GM12878 (cell line): ENCODE results near the gene DDX23. TPM values are rescaled to one million over a fixed set of nuclear protein-coding genes. Genes with fewer than 3 reads are reported as not detected.

Experiments
- ATAC-seq: fragments of 200-7000 bp; cut with Tn5 transposase; 3 replicates; pipeline ENCODE4 v1.9.1; 2020; ENCODE audit warnings: mild to moderate bottlenecking, moderate library complexity
- BruUV-seq: library from RNA; stranded (reverse); fragments of 400-500 nt; replicated peaks from 2 replicates; lab custom pipeline; 2021; lab: Mats Ljungman, UMichigan
- CTCF ChIA-PET: fragments of 300-600 bp; sonication (Branson Sonifier 250); formaldehyde crosslinking; extraction: SDS; loops from one replicate; lab custom pipeline; 2021; ENCODE audit warnings: inconsistent platforms; lab: Yijun Ruan, JAX
- POLR2A ChIA-PET: fragments of 350-600 bp; formaldehyde crosslinking; extraction: SDS; loops from one replicate; lab custom pipeline; 2021; ENCODE audit warnings: inconsistent platforms; lab: Charles Lee
- RAD21 ChIA-PET: fragments of 300-600 bp; sonication (Branson Sonifier 250); formaldehyde crosslinking; loops from one replicate; lab custom pipeline; 2023; ENCODE audit warnings: antibody characterized with exemption; ENCODE audit not compliant: unreplicated experiment; lab: Charles Lee
- SMC1A ChIA-PET: fragments of 300-600 bp; sonication (Branson Sonifier 250); formaldehyde crosslinking; loops from one replicate; lab custom pipeline; 2023; ENCODE audit not compliant: unreplicated experiment, uncharacterized antibody; lab: Charles Lee
- DNase-seq: peaks from one replicate; pipeline ENCODE4 v3.0.0-alpha.2; 2011; ENCODE audit warnings: low read depth, low spot score
- FAIRE-seq: peaks from 3 replicates; lab custom pipeline; 2011; peaks lifted over from hg19 to GRCh38; lab: Jason Lieb, UNC
- H2AFZ ChIP-seq: 2 replicates; pipeline ENCODE4 v1.6.0; 2011; ENCODE audit warnings: low read depth, low read length, control low read depth; ENCODE audit not compliant: control insufficient read depth
- H3K27ac ChIP-seq: 2 replicates; pipeline ENCODE4 v1.5.1; 2011; ENCODE audit warnings: control low read depth; ENCODE audit not compliant: control insufficient read depth, insufficient read depth
- H3K27me3 ChIP-seq, 2 experiments: replicated peaks in 1 of 2; 2 replicates each; pipeline versions ENCODE4 v1.6.0 to v1.6.1; 2011; ENCODE audit warnings: low read length in 1 of 2; ENCODE audit not compliant: control insufficient read depth in 2 of 2, insufficient read depth in 2 of 2
- H3K36me3 ChIP-seq, 2 experiments: 2 replicates each; pipeline ENCODE4 v1.5.1; 2011; ENCODE audit warnings: low read length in 1 of 2; ENCODE audit not compliant: control insufficient read depth in 2 of 2, insufficient read depth in 2 of 2
- H3K4me1 ChIP-seq: 2 replicates; pipeline ENCODE4 v1.6.1; 2011; ENCODE audit warnings: mild to moderate bottlenecking, low read length, moderate library complexity, mixed read lengths; ENCODE audit not compliant: control insufficient read depth, insufficient read depth
- H3K4me2 ChIP-seq: 2 replicates; pipeline ENCODE4 v1.6.0; 2011; ENCODE audit warnings: control low read depth; ENCODE audit not compliant: control insufficient read depth, insufficient read depth
- H3K4me3 ChIP-seq: fragments of 200-600 bp; sonication (generic); 2 replicates; pipeline ENCODE4 v1.5.1; 2016
- H3K79me2 ChIP-seq: 2 replicates; pipeline ENCODE4 v1.6.0; 2011; ENCODE audit warnings: low read length; ENCODE audit not compliant: control insufficient read depth, insufficient read depth
- H3K9ac ChIP-seq: 2 replicates; pipeline ENCODE4 v1.8.0; 2011; ENCODE audit warnings: low read length, control low read depth, mixed read lengths; ENCODE audit not compliant: control insufficient read depth, insufficient read depth
- H3K9me3 ChIP-seq: replicated peaks from 3 replicates; pipeline ENCODE4 v1.5.1; 2011; ENCODE audit warnings: mild to moderate bottlenecking, low read length; ENCODE audit not compliant: control insufficient read depth, insufficient read depth
- H4K20me1 ChIP-seq: 2 replicates; pipeline ENCODE4 v1.6.0; 2011; ENCODE audit not compliant: control insufficient read depth, insufficient read depth
- BHLHE40 ChIP-seq, 2 experiments: fragments of 450-650 bp in 1 of 2; IDR thresholded peaks; 2 replicates each; pipeline ENCODE4 v1.6.1; 2011 to 2017; ENCODE audit warnings: low read depth in 2 of 2, borderline replicate concordance in 1 of 2, improper control_type of control experiment in 1 of 2, low read length in 1 of 2, mild to moderate bottlenecking in 1 of 2
- FOXK2 ChIP-seq: fragments of 450-650 bp; IDR thresholded peaks from 2 replicates; pipeline ENCODE4 v1.6.1; 2017; ENCODE audit warnings: mild to moderate bottlenecking, moderate library complexity
- IRF4 ChIP-seq: IDR thresholded peaks from 2 replicates; pipeline ENCODE4 v1.6.1; 2011; ENCODE audit warnings: low read depth, low read length
- MXI1 ChIP-seq: fragments of 150-350 bp; IDR thresholded peaks from 2 replicates; pipeline ENCODE4 v1.6.1; 2011; ENCODE audit warnings: low read depth, mild to moderate bottlenecking, inconsistent platforms, low read length, improper control_type of control experiment
- RFX5 ChIP-seq: IDR thresholded peaks from 2 replicates; pipeline ENCODE4 v1.6.1; 2011; ENCODE audit warnings: low read depth, low read length, improper control_type of control experiment
- SRF ChIP-seq, 2 experiments: IDR thresholded peaks; 2 replicates each; pipeline ENCODE4 v1.6.1; 2011; ENCODE audit warnings: low read depth in 2 of 2, low read length in 2 of 2, mild to moderate bottlenecking in 1 of 2, moderate library complexity in 1 of 2
- TAF1 ChIP-seq: IDR thresholded peaks from 2 replicates; pipeline ENCODE4 v1.6.1; 2011; ENCODE audit warnings: mild to moderate bottlenecking, low read depth, low read length, borderline replicate concordance
- WGBS: methylation state at CpG from one replicate; pipeline ENCODE4 v1.1.6; 2016; ENCODE audit warnings: low lambda C conversion rate; ENCODE audit not compliant: insufficient replicate concordance, insufficient coverage; ENCODE audit errors: missing lambda C conversion rate; 5-methylcytosine and 5-hydroxymethylcytosine counted together
- in situ Hi-C: fragments of 300-500 bp; cut with MboI; formaldehyde crosslinking; loops from 9 replicates; pipeline ENCODE4 v1.14.3; 2018; ENCODE audit warnings: mixed read lengths
- intact Hi-C: fragments of 100-400 bp; cut with micrococcal nuclease; formaldehyde crosslinking; loops from one replicate; pipeline ENCODE4 v1.14.2; 2022; ENCODE audit not compliant: unreplicated experiment
- polyA plus RNA-seq, 11 experiments: library from polyadenylated mRNA; depleted of rRNA in 4 of 11; unstranded in 6 of 11; stranded (reverse) in 5 of 11; fragments of >200 nt; fragmentation: Nextera tagmentation in 4 of 11; fragmentation: Illumina TruSeq in 1 of 11; extraction: Ambion mirVana in 4 of 11; extraction: Trizol in 1 of 11; gene quantifications; 1 replicate in 1 of 11; 2 replicates in 10 of 11; pipeline versions ENCODE4 v1.2.1 to v1.2.3, GENCODE V29; 2011 to 2016; ENCODE audit warnings: inconsistent platforms in 2 of 11, missing spikeins in 2 of 11, low read depth in 1 of 11
- total RNA-seq, 4 experiments: library from RNA; depleted of rRNA in 3 of 4; stranded (reverse); fragments of >200 nt in 3 of 4; fragmentation: Illumina TruSeq in 1 of 4; extraction: Trizol in 1 of 4; gene quantifications; 2 replicates each; pipeline versions ENCODE4 v1.2.1 to v1.2.3, GENCODE V29; 2013 to 2021
- TF ChIP-seq, protein P1 (sequence below): IDR thresholded peaks from 2 replicates; pipeline ENCODE4 v1.6.1; 2012; ENCODE audit warnings: low read depth, low read length, improper control_type of control experiment
- TF ChIP-seq, protein P2 (sequence below): fragments of 150-350 bp; IDR thresholded peaks from 2 replicates; pipeline ENCODE4 v1.6.1; 2016; ENCODE audit warnings: low read depth, low read length

The DDX23 gene
- total and polyA plus RNA-seq, 10 of the 15 experiments (the other 5 are each of a cell fraction or from before 2014, with no cell fraction given), result 25.8 to 107 (median 77.4) TPM

DNA sequence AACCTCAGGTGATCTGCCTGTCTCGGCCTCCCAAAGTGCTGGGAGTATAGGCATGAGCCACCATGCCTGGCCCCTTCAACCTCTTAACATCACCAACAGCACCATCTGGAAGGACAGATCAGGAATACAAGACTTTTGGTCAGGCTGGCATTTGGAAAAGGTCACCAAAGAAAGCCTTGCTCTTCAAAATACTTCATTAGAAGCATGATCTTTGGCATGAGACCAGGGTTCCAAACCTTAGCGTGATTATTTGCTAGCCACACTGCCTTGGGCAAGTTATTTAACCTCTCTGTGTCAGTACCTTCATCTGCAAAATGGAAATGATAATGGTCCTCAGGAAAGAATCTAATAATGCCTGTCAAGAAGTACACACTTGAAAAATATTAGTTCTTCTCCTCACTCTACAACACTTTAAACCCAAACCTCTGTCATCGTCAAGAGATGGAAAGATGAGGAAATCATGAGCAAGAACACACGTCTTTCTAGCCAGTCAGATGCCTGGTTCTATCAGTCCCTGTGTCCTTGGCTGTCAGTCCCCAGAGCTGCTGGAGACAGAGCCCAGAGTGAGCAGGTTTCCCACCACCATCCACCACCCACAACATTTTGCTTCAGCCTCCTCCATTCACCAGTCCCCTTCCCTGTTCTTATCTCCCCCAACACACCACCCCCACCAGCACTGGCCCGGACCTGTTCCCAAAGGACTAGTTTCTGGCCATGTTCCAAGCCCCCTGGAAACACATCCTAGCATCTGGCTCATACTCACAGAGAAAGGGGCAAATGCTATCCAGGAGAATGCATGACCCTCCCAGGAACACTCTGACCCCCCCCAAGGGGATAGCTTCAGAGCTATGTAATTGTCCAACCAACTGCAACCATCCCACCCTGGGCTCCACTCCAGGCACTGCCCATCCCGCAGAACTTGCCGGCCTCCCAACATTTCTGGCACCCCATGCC lies 65.1 kb downstream of the DDX23 start:
- TF ChIP-seq RFX5 (no peak), SRF (IDR thresholded peaks at IDR 0.05; ENCODE audit: low read depth in 2 of 2, low read length in 2 of 2) (no peak), TAF1 (no peak), FOXK2 (no peak), MXI1 (no peak), BHLHE40 (IDR thresholded peaks at IDR 0.05; ENCODE audit: borderline replicate concordance in 1 of 2, low read depth in 2 of 2, low read length in 1 of 2) (no peak), IRF4 (no peak)
- TF ChIP-seq, protein P1, sequence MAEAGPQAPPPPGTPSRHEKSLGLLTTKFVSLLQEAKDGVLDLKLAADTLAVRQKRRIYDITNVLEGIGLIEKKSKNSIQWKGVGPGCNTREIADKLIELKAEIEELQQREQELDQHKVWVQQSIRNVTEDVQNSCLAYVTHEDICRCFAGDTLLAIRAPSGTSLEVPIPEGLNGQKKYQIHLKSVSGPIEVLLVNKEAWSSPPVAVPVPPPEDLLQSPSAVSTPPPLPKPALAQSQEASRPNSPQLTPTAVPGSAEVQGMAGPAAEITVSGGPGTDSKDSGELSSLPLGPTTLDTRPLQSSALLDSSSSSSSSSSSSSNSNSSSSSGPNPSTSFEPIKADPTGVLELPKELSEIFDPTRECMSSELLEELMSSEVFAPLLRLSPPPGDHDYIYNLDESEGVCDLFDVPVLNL, result no peak
- TF ChIP-seq, protein P2, sequence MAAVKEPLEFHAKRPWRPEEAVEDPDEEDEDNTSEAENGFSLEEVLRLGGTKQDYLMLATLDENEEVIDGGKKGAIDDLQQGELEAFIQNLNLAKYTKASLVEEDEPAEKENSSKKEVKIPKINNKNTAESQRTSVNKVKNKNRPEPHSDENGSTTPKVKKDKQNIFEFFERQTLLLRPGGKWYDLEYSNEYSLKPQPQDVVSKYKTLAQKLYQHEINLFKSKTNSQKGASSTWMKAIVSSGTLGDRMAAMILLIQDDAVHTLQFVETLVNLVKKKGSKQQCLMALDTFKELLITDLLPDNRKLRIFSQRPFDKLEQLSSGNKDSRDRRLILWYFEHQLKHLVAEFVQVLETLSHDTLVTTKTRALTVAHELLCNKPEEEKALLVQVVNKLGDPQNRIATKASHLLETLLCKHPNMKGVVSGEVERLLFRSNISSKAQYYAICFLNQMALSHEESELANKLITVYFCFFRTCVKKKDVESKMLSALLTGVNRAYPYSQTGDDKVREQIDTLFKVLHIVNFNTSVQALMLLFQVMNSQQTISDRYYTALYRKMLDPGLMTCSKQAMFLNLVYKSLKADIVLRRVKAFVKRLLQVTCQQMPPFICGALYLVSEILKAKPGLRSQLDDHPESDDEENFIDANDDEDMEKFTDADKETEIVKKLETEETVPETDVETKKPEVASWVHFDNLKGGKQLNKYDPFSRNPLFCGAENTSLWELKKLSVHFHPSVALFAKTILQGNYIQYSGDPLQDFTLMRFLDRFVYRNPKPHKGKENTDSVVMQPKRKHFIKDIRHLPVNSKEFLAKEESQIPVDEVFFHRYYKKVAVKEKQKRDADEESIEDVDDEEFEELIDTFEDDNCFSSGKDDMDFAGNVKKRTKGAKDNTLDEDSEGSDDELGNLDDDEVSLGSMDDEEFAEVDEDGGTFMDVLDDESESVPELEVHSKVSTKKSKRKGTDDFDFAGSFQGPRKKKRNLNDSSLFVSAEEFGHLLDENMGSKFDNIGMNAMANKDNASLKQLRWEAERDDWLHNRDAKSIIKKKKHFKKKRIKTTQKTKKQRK, result no peak
- H3K9ac ChIP-seq, result no peak overlapping the region
- BruUV-seq, result TSS peak; percentile 67
- POLR2A ChIA-PET, result no interaction called here
- no peaks in the 10 kb centered on the region for H3K27me3 ChIP-seq
- FAIRE-seq, result no peak
- no peak for DNase-seq
- no peak for ATAC-seq
- H3K4me3 ChIP-seq, result no peak overlapping the region
- in situ Hi-C loops, result no loop called here
- no peaks in the 10 kb centered on the region for H3K36me3 ChIP-seq
- intact Hi-C loops, result loop anchor here (1.0 kb wide), 1 partner anchor 20 kb away; no protein-coding TSS in a partner anchor
- no peaks in the 10 kb centered on the region for H3K4me1 ChIP-seq
- SMC1A ChIA-PET, result interaction anchor here (1.1 to 1.2 kb wide), 2 partner anchors 19 to 33 kb away, joined by 3 read pairs; no protein-coding TSS in a partner anchor
- no peaks in the 10 kb centered on the region for H3K9me3 ChIP-seq
- CTCF ChIA-PET, result interaction anchor here (1.4 to 4.1 kb wide), 3 partner anchors 7 to 34 kb away, joined by 3 to 18 read pairs (median 11); no protein-coding TSS in a partner anchor
- 37% methylated on average over 7 of the region's 7 CpGs for WGBS
- H2AFZ ChIP-seq, result no peak overlapping the region
- H3K27ac ChIP-seq, result no peak overlapping the region
- H3K79me2 ChIP-seq, result no peaks in the 10 kb centered on the region
- RAD21 ChIA-PET, result no interaction called here
- H3K4me2 ChIP-seq, result no peak overlapping the region
- no peaks in the 10 kb centered on the region for H4K20me1 ChIP-seq
